Colonic mucosa (tissue), 4 donors: ENCODE measurements around the gene FRRS1. TPM values are rescaled to one million over a fixed set of nuclear protein-coding genes. Genes with fewer than 3 reads are reported as not detected.

ENCODE experiments used
- DNase-seq: peaks from one replicate; pipeline ENCODE4 v3.0.0-alpha.2; 2020
- H3K27ac ChIP-seq: fragments of 200-600 bp; one replicate; pipeline ENCODE4 v1.8.0; 2021
- H3K27me3 ChIP-seq: fragments of 200-600 bp; one replicate; pipeline ENCODE4 v1.8.0; 2021
- H3K36me3 ChIP-seq: fragments of 200-600 bp; one replicate; pipeline ENCODE4 v1.8.0; 2021
- H3K4me1 ChIP-seq: fragments of 200-600 bp; one replicate; pipeline ENCODE4 v1.8.0; 2021; ENCODE audit warnings: mild to moderate bottlenecking
- H3K4me3 ChIP-seq: fragments of 200-600 bp; one replicate; pipeline ENCODE4 v1.8.0; 2021
- H3K9ac ChIP-seq, 2 donors: one replicate each; pipeline ENCODE4 v1.7.0; 2013; ENCODE audit warnings: control low read depth in 2 of 2, low read depth in 2 of 2, low read length in 2 of 2
- H3K9me3 ChIP-seq: fragments of 200-600 bp; one replicate; pipeline ENCODE4 v1.8.0; 2021
- intact Hi-C: fragments of 100-400 bp; cut with DNase I; formaldehyde crosslinking; loops from one replicate; pipeline ENCODE4 v1.14.1; 2022
- total RNA-seq, 2 donors: library from RNA; stranded (reverse); fragmentation: NEBNext Ultra II Directional in 1 of 2; extraction: Animal tissue kit (Norgen Biotek cat#: 25700) in 1 of 2; gene quantifications; one replicate each; pipeline ENCODE4 v1.2.1, GENCODE V29; 2021
- TF ChIP-seq, protein P1 (sequence below): fragments of 200-600 bp; IDR thresholded peaks from one replicate; pipeline ENCODE4 v1.8.0; 2022; ENCODE audit warnings: antibody characterized with exemption, mild to moderate bottlenecking
- donor health status: healthy.
- donor health status: DM: no; HTN: no; CAD: no.
- donor health status: DM: no; HTN: no; CAD: no.

Gene FRRS1
- total RNA-seq, 2 donors from 2014 or later: 16.7 to 17.1 TPM

DNA sequence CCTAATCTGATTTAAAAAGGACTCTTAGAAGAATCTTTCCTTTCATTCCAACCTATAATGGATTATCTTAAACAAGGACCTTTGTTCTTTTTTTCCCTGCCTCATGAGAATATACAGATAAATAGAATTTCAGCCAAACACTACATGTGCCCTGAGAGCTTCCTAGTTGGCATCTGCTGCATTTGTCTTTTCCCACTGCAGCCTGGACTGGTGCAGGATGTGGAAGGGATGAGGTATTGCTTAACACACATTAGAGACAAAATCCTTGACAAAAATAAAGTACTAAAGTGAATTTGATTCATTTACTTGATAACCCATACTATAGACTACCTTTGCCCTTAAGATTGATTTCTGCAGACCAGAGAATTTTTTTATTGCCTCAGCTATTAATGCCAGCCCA, 61.0 kb downstream of the FRRS1 start:
- Histone ChIP-seq H3K4me1 (no peaks in the 10 kb centered on the region), H3K9ac (no peak overlapping the region), H3K27me3 (no peaks in the 10 kb centered on the region), H3K9me3 (no peaks in the 10 kb centered on the region), H3K27ac (no peak overlapping the region), H3K4me3 (no peak overlapping the region), H3K36me3 (no peaks in the 10 kb centered on the region)
- DNase-seq: no peak
- intact Hi-C loops: loop anchor here (10.0 kb wide), 1 partner anchor 531 kb away; no protein-coding TSS in a partner anchor
- TF ChIP-seq, protein P1, sequence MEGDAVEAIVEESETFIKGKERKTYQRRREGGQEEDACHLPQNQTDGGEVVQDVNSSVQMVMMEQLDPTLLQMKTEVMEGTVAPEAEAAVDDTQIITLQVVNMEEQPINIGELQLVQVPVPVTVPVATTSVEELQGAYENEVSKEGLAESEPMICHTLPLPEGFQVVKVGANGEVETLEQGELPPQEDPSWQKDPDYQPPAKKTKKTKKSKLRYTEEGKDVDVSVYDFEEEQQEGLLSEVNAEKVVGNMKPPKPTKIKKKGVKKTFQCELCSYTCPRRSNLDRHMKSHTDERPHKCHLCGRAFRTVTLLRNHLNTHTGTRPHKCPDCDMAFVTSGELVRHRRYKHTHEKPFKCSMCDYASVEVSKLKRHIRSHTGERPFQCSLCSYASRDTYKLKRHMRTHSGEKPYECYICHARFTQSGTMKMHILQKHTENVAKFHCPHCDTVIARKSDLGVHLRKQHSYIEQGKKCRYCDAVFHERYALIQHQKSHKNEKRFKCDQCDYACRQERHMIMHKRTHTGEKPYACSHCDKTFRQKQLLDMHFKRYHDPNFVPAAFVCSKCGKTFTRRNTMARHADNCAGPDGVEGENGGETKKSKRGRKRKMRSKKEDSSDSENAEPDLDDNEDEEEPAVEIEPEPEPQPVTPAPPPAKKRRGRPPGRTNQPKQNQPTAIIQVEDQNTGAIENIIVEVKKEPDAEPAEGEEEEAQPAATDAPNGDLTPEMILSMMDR: no peak

DNA sequence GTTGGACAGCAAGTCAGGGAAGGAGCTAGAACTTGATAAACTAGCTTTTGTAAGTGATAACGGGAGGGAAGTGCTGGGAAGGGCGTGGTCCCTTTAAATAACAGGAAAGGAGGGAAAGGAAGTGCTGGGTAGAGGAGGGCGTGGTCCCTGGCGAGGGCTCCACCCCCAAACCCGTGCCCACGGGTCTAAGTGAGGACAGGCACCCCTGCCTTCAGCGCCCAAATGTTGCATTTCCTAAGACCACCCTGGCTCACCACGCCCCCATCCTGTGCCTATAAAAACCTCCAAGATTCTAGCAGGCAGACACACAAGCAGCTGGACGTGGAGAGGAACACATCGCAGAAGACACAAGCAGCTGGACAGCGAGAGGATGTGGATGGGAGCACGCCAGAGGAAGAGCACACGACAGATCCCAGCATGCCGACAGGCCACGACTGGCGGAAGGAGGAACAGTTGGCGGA, 62.0 kb downstream of the FRRS1 start:
- peak; percentile 24 for DNase-seq
- H3K36me3 ChIP-seq: no peaks in the 10 kb centered on the region
- TF ChIP-seq, protein P1: no peak
- no peak overlapping the region for H3K27ac ChIP-seq
- no peak overlapping the region for H3K9ac ChIP-seq
- H3K4me3 ChIP-seq: no peak overlapping the region
- H3K27me3 ChIP-seq: no peaks in the 10 kb centered on the region
- intact Hi-C loops: loop anchor here (10.0 kb wide), 1 partner anchor 530 kb away; no protein-coding TSS in a partner anchor
- no peaks in the 10 kb centered on the region for H3K9me3 ChIP-seq
- H3K4me1 ChIP-seq: no peaks in the 10 kb centered on the region

DNA sequence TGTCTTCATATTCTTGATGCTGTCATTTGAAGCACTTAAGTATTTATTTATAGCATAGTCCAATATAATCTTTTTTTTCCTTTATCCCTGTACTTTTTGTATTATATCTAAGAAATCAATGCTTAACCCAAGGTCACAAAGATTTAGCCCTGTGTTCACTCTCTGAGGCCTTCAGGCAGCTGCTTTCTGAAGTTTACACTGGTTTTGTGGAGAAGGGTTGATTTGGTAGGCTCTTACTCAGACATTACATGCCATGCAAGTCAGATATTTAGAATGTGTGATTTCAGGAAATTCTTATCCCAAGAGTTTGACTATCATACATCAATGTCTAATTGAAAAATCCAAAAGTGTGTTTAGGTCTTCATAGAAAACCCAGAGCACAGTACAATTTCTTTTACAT, 64.2 kb downstream of the FRRS1 start:
- TF ChIP-seq, protein P1: no peak
- no peaks in the 10 kb centered on the region for H3K4me1 ChIP-seq
- no peak overlapping the region for H3K27ac ChIP-seq
- no peaks in the 10 kb centered on the region for H3K9me3 ChIP-seq
- no peaks in the 10 kb centered on the region for H3K27me3 ChIP-seq
- H3K36me3 ChIP-seq: no peaks in the 10 kb centered on the region
- no peak for DNase-seq
- intact Hi-C loops: loop anchor here (10.0 kb wide), 1 partner anchor 527 kb away; no protein-coding TSS in a partner anchor
- H3K9ac ChIP-seq: no peak overlapping the region
- no peak overlapping the region for H3K4me3 ChIP-seq

GRCh38 chr1:99700020-99700419, 66.4 kb downstream of the FRRS1 start:
- no peak for DNase-seq
- H3K4me3 ChIP-seq: no peak overlapping the region
- intact Hi-C loops: loop anchor here (10.0 kb wide), 1 partner anchor 525 kb away; no protein-coding TSS in a partner anchor
- H3K27ac ChIP-seq: no peak overlapping the region
- H3K9ac ChIP-seq: no peak overlapping the region
- H3K36me3 ChIP-seq: no peaks in the 10 kb centered on the region
- no peaks in the 10 kb centered on the region for H3K27me3 ChIP-seq
- no peaks in the 10 kb centered on the region for H3K9me3 ChIP-seq
- H3K4me1 ChIP-seq: no peaks in the 10 kb centered on the region
- TF ChIP-seq, protein P1: no peak

DNA sequence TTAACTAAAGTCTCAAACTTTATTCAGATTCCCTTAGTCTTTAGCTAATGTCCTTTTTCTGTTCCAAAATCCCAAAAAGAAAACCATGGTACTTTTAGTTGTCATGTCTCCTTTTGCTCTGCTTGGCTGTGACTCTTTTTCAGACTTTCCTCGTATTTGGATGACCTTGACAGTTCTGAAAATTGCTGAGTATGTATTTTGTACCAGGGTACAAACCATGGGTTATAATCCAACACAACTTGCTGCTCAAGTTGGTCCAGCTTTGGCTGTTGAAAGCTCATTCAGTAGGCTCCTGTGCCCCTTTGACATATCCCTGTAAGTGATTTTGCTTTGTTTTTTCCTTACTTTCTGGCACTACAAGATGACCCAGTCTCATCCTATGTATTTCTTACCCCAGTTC, 68.9 kb downstream of the FRRS1 start:
- no peak overlapping the region for H3K9ac ChIP-seq
- no peak overlapping the region for H3K27ac ChIP-seq
- intact Hi-C loops: no loop called here
- no peaks in the 10 kb centered on the region for H3K36me3 ChIP-seq
- no peaks in the 10 kb centered on the region for H3K27me3 ChIP-seq
- DNase-seq: no peak
- TF ChIP-seq, protein P1: no peak
- H3K4me3 ChIP-seq: no peak overlapping the region
- H3K4me1 ChIP-seq: no peaks in the 10 kb centered on the region
- no peaks in the 10 kb centered on the region for H3K9me3 ChIP-seq
